ENCODE data around the gene ZNF80.
"Not testable (repeated sequence)": the region's sequence is repeated elsewhere in the genome, so short reads cannot be mapped to it uniquely, and the experiment has no call there.

ZNF80 gene

DNA sequence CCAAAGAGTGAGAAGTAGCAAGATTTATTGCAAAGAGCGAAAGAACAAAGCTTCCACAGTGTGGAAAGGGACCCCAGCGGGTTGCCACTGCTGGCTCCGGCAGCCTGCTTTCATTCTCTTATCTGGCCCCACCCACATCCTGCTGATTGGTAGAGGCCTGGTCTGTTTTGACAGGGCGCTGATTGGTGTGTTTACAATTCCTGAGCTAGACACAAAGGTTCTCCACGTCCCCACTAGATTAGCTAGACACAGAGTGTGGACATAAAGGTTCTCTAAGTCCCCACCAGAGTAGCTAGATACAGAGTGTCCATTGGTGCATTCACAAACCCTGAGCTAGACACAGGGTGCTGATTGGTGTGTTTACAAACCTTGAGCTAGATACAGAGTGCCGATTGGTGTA, at the start of gene ZNF80:
TSS of gene ZNF80 (minus strand) at position 101 of the 400 bp plus-strand sequence. CDS start 504 bp downstream, outside the sequence.
- DNase-seq (ENCODE audit: low read depth in 2 of 2, low spot score in 1 of 2): not testable (repeated sequence)

DNA sequence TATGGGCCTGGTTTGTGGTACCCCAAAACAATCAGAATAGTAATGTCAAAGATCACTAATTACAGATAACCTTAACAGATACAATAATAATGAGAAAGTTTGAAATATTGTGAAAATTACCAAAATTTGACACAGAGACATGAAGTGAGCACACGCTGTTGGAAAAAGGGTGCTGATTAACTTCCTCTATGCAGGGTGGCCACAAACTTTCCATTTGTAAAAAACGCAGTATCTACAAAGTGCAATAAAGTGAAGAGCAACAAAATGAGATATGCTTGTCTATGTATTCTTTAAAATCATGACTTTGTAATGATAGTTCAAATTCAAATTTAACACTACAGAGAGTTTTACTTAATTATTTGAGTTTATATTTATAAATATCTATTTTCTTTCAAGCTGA, 48.9 kb upstream of the ZNF80 start:
- DNase-seq (ENCODE audit: low read depth in 2 of 2, low spot score in 1 of 2): no peak

DNA sequence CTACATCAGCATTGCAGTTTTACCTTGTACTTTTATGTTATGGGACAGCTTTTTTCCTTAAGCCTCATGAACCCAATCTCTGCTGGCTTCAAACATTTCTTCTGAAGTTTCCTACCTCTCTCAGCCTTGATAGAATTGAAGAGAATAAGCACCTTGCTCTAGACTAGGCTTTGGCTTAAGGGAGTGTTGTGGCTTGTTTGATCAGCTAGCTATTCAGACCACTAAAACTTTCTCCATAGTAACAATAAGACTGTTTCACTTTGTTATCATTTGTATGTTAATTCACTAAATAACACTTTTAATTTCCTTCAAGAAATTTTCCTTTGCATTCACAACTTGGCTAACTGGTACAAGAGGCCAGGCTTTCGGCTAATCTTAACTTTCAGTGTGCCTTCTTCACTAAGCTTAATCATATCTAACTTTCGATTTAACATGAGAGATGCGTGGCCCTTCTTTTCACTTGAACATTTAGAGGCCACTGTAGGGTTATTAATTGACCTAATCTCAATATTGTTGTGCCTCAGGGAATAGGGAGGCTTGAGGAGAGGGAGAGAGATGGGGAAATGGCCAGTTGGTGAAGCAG, 48.4 kb upstream of the ZNF80 start:
- DNase-seq (ENCODE audit: low read depth in 2 of 2, low spot score in 1 of 2): no peak

- no peak for DNase-seq (ENCODE audit: low read depth in 2 of 2, low spot score in 1 of 2)
These were observed 47.3 kb upstream of the ZNF80 start for GRCh38 chr3:114284644-114285043.

DNA sequence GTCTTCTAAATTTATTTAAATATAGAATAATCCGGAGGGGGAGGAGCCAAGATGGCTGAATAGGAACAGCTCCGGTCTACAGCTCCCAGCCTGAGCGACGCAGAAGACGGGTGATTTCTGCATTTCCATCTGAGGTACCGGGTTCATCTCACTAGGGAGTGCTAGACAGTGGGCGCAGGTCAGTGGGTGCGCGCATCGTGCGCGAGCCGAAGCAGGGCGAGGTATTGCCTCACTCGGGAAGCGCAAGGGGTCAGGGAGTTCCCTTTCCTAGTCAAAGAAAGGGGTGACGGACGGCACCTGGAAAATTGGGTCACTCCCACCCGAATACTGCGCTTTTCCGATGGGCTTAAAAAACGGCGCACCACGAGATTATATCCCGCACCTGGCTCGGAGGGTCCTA, 39.5 kb upstream of the ZNF80 start:
- not testable (repeated sequence) for DNase-seq (ENCODE audit: low read depth in 2 of 2, low spot score in 1 of 2)

DNA sequence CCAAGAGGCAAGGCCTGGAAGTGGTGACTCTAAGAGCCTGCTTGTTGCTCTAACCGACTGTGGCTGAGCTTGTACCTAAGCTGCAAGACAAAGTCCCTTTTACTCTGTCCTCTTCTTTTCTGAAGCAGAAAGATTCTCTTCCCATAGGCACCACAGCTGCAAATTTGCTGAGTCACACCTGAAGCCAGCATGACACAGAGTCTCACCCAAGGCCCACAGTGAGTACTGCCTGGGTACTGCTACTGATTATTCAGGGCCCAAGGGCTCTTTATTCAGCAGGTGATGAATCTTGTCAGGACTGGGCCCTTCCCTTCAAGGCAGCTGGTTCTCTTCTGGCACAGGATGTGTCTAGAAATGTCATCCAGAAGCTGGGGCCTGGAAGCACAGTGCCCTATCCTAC, 37.6 kb upstream of the ZNF80 start:
- no peak for DNase-seq (ENCODE audit: low read depth in 2 of 2, low spot score in 1 of 2)

GRCh38 chr3:114272271-114272670, 34.9 kb upstream of the ZNF80 start:
- DNase-seq (ENCODE audit: low read depth in 2 of 2, low spot score in 1 of 2): no peak

DNA sequence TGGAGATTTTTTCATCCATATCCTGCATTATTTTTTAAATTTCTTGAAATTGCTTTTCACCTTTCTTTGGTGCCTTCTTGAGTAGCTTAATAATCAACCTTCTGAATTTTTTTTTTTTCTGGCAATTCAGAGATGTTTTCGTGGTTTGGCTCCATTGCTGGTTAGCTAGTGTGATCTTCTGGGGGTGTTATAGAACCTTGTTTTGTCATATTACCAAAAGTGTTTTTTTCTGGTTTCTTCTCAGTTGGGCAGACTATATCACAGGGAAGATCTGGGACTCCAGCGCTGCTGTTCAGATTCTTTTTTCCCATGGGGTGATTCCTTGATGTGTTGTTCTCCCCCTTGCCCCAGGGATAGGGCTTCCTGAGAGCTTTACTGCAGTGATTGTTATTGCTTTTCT, 32.6 kb upstream of the ZNF80 start:
- no peak for DNase-seq (ENCODE audit: low read depth in 2 of 2, low spot score in 1 of 2)

DNA sequence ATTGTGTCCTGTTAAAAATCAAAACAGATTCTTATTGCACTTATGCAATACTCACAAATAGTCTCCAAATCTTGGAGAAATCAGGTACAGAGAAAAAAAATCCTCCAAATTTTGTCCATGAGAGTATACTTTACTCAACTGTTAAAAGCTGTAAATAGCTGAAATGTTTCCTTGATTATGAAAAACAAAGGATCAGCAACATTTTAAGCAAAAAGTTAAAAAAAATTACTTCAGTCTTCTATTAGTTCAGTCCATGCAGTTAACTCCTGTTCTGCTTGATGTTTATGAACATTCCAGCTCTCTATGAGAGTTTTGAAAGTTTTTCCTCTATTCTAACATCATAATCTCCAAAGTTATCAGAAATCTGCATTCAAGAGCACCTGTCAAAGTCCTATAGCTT, 22.8 kb upstream of the ZNF80 start:
- no peak for DNase-seq (ENCODE audit: low read depth in 2 of 2, low spot score in 1 of 2)

GRCh38 chr3:114259566-114259965, 22.2 kb upstream of the ZNF80 start:
- DNase-seq (ENCODE audit: low read depth in 2 of 2, low spot score in 1 of 2): no peak

DNA sequence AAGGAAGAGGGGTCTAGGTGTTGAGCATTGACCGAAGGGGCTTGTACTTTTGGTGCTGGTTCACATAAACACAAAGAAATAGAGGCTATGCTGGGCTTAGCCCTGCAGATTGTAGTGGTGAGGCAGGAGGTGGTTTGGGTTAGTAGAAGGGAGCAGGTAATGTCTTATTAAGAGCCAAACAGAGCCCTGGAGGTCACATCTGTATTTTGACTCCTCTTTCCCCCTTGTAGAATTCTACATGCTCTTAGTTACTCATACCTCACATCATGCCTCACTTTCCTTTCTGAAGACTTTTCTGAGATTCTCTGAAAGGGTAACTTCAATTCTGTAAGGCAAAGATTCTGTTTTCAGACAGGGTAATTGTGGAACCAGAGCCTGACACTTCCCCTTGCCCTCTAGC, 16.1 kb upstream of the ZNF80 start:
- DNase-seq (ENCODE audit: low read depth in 2 of 2, low spot score in 1 of 2): no peak

DNA sequence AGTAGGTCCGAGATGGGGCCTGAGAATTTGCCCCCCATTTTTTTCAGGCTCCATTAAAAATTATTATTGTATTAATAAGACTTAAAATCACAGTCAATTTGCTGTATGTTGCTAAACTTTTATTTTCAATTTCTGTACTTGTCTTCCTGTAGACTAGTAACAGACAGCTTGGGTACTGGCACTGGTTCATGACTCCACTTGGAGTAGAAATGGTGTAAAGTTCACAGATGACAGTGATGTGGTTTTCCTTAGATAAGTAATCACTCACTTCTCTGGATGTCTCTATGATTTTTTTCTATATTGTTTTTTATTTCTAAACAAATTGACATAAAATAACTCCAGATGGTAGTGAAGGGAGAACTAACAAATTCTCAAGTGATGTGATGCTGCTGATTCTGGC, 15.6 kb upstream of the ZNF80 start:
- DNase-seq (ENCODE audit: low read depth in 2 of 2, low spot score in 1 of 2): no peak

- no peak for DNase-seq (ENCODE audit: low read depth in 2 of 2, low spot score in 1 of 2)
These were observed 5.6 kb upstream of the ZNF80 start for GRCh38 chr3:114242947-114243346.

GRCh38 chr3:114241262-114241661, 3.9 kb upstream of the ZNF80 start:
- DNase-seq (ENCODE audit: low read depth in 2 of 2, low spot score in 1 of 2): no peak

DNA sequence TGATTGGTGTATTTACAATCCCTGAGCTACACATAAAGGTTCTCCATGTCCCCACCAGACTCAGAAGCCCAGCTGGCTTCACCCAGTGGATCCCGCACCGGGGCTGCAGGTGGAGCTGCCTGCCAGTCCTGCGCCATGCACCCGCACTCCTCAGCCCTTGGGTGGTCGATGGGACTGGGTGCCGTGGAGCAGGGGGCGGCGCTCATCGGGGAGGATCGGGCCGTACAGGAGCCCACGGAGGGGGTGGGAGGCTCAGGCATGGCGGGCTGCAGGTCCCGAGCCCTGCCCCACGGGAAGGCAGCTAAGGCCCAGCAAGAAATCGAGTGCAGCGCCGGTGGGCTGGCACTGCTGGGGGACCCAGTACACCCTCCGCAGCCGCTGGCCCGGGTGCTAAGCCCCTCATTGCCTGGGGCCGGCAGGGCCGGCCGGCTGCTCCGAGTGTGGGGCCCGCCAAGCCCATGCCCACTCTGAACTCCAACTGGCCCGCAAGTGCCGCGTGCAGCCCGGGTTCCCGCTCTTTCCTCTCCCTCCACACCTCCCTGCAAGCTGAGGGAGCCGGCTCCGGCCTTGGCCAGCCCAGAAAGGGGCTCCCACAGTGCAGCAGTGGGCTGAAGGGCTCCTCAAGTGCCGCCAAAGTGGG, 888 bp upstream of the ZNF80 start:
- not testable (repeated sequence) for DNase-seq (ENCODE audit: low read depth in 2 of 2, low spot score in 1 of 2)

- DNase-seq (ENCODE audit: low read depth in 2 of 2, low spot score in 1 of 2): no peak
These were observed 1.9 kb downstream of the ZNF80 start for GRCh38 chr3:114235431-114235830.

DNA sequence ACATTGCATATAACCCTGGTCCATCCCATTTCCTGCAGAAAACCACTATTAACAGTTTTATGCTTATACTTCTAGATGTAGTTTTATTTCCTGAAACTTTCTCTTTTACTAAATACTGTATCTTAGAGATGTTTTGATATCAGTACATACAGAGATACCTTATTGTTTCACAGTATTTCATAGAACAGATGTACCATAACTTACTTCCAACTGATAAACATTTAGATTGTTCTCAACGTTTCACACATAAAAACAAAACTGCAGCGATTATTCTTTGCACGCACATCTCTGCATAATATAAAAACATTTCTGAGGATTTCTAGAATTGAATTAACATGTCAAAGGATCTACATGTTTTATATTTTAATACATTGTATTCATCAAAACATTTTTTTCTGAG, 2.6 kb downstream of the ZNF80 start:
- no peak for DNase-seq (ENCODE audit: low read depth in 2 of 2, low spot score in 1 of 2)

GRCh38 chr3:114231616-114232015, 5.8 kb downstream of the ZNF80 start:
- DNase-seq (ENCODE audit: low read depth in 2 of 2, low spot score in 1 of 2): peak in 1 of 2 donors; percentile 12

GRCh38 chr3:114227076-114227475, 10.3 kb downstream of the ZNF80 start:
- DNase-seq (ENCODE audit: low read depth in 2 of 2, low spot score in 1 of 2): no peak

DNA sequence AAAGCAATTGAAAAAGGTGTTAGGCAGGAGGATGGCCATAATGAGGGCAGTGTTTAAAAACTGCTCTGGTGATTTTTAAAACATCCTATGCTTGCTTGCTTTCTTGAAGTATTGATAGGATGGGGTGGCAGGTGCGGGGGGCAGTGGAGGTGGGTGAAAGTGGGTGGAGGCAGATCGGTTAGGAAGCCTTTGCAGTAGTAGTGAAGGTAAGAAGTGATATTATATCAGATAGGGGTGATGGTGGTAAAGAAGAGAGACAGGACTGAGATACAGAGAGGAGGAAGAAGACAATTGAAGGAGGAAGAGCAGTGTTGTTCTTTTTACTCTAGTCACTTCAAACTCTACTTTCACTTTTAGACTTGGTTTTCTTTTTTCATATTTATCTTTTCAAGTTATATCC, 11.1 kb downstream of the ZNF80 start:
- DNase-seq (ENCODE audit: low read depth in 2 of 2, low spot score in 1 of 2): no peak

- DNase-seq (ENCODE audit: low read depth in 2 of 2, low spot score in 1 of 2): no peak
These were observed 14.2 kb downstream of the ZNF80 start for GRCh38 chr3:114223143-114223542.

GRCh38 chr3:114221881-114222264, 15.5 kb downstream of the ZNF80 start:
- DNase-seq (ENCODE audit: low read depth in 2 of 2, low spot score in 1 of 2): no peak

DNA sequence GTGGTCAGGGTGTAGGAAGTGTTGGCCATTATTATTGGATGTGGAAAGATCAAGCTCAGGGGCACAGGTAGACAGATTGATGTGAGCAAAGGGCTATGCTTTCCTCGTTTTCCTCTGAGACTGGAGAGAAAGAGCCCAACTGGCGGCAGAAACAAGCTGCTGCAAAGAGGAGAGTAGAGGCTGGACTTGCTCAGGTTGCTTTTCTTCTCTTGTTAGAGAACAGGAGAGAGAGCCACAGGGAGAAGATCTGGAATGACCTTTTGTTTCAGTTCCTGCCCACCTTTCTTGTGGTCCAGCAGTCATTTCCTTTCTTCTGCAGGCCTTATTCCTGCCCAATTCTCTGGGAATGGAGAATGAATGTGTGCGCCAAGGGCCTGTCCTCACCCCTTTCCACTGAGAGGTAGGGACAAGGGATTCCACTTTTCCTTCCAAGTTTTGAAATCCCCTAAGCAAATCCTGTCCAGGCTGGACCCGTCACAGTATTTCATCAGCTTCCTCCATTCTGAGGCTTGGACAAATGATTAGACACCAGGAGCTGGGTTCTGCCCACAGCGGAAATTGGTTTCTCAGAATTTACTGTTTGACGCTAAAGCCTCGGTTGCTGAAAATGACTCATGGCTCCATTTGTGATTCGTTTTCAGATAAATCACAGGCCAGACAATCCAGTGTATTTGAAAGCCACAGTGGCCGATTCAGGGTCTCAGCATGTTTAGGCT, 16.1 kb downstream of the ZNF80 start:
- peak in 1 of 2 donors; percentile 21 for DNase-seq (ENCODE audit: low read depth in 2 of 2, low spot score in 1 of 2)

Data from stimulated activated CD8-positive, alpha-beta memory T cell treated with anti-CD3 and anti-CD28 coated beads, Interleukin-4, amount 100 ng/mL, for 1 hour (primary cell).